Left colon (tissue), 2 donors: ENCODE measurements around the gene USP54. TPM values are rescaled to one million over a fixed set of nuclear protein-coding genes. Genes with fewer than 3 reads are reported as not detected.
A peak's percentile ranks its signal among the peaks of the same experiment; 100 is the strongest.

ENCODE experiments used
- ATAC-seq: fragments of 200-7000 bp; cut with Tn5 transposase; one replicate; pipeline ENCODE4 v1.9.1; 2020; ENCODE audit warnings: mild to moderate bottlenecking, moderate library complexity
- DNase-seq, 2 donors: peaks; one replicate each; pipeline ENCODE4 v3.0.0-alpha.2; 2020
- intact Hi-C, 2 donors: fragments of 100-400 bp; cut with DNase I in 1 of 2; cut with micrococcal nuclease in 1 of 2; formaldehyde crosslinking; loops; one replicate each; pipeline versions ENCODE4 v1.11.2 to v1.14.0; 2022; cut with DNase I, micrococcal nuclease
- total RNA-seq, 2 donors: library from RNA; stranded (reverse); fragmentation: NEBNext Ultra II Directional; extraction: Animal tissue kit (Norgen Biotek cat#: 25700); gene quantifications; one replicate each; pipeline ENCODE4 v1.2.1, GENCODE V29; 2021
- donor health status: DM: no; HTN: no; CAD: no.
- donor health status: DM: yes; HTN: yes; CAD: no.

The USP54 gene
- total RNA-seq, 2 donors from 2014 or later = 111 to 121 TPM

GRCh38 chr10:73552819-73553715 is 38.1 kb downstream of the USP54 start:
- ATAC-seq (peak; percentile 76), DNase-seq (peak in 1 of 2 donors; percentile 40)
- intact Hi-C loops = no loop called here

- intact Hi-C loops = no loop called here
- ATAC-seq = no peak
Measured at GRCh38 chr10:73551515-73551914, 39.6 kb downstream of the USP54 start.

DNA sequence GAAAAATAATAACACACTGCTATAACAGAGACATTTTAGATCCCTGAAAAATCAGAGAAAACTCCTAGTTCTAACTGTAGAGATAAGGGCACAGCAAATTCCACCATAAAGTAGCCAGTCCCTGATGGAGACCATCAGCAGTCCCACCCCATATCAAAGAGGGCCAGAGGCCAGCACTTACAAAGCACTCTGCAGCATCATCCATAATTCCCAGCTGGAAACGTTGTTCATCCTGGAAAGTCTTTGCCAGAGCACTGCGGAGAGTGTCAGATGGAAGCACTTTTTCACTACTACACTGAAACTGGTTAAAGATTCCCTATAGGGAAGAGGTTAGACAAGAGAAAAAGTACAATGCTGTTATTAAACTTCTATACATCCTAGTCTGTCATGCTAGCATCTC is 45.8 kb downstream of the USP54 start:
- intact Hi-C loops = no loop called here
- no peak for DNase-seq
- no peak for ATAC-seq

More at GRCh38 chr10:73551515-73551914, 39.6 kb downstream of the USP54 start:
- no peak for DNase-seq

DNA sequence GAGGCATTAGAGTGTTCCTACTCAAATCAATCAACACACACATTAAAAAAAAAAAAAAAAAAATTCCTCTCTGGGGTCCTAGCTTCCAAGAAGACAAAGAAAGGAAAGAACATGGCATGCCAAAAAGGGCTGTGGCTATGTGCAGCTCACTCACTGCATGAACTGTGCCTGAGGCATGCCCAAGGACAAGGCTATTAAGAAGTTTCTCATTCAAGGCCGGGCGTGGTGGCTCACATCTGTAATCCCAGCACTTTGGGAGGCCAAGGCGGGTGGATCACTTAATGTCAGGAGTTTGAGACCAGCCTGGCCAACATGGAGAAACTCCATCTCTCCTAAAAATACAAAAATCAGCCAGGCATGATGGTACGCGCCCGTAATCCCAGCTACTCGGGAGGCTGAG is 53.4 kb downstream of the USP54 start:
- intact Hi-C loops = no loop called here
- no peak for DNase-seq
- ATAC-seq = no peak

DNA sequence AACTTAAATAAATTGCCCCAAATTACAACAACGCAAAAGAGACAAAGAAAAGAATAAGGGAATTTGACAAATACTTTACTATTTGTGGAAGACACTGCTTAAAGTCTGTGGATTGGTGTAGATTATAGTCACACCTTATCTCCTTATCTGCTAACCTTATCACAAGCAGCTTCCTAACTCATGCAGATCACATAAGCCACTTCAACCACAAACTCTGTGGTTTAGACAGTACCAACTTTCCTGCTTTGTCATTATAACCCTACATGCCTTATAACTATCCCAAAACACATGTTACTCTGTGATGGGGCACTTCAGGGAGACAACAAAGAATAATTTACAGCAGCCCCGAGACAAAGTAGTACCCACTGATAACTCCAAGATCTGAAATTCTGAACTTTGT is 53.9 kb downstream of the USP54 start:
- DNase-seq = no peak
- no peak for ATAC-seq
- intact Hi-C loops = no loop called here

DNA sequence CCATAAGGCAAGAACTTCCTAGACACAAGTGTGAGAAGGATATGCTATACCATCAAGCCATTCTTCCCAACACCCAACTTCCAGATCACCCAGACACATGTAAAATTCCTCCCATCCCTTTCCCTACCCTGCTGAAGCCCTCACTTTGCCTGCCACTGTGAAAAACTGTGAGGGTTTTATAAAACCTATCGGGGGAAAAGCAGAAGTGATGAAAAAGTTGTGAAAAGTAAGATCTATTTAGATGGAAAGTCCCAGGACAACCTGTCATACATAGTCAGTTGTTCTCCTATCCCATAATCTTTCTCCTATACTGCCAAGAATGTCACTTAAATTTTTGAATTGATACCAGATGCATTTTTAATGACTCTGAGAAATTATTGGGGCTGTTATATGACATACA is 56.3 kb downstream of the USP54 start:
- intact Hi-C loops = loop anchor here in 1 of 2 donors (5.0 kb wide), 1 partner anchor 102 kb away; no protein-coding TSS in a partner anchor
- DNase-seq (no peak), ATAC-seq (no peak)

GRCh38 chr10:73529089-73529832 is 61.9 kb downstream of the USP54 start:
- ATAC-seq (peak; percentile 82), DNase-seq (peak; percentile 37 to 42)
- intact Hi-C loops = loop anchor here in 1 of 2 donors (5.0 kb wide), 1 partner anchor 118 kb away; no protein-coding TSS in a partner anchor

GRCh38 chr10:73522263-73522662 is 68.9 kb downstream of the USP54 start:
- intact Hi-C loops = no loop called here
- no peak for DNase-seq
- ATAC-seq = no peak

DNA sequence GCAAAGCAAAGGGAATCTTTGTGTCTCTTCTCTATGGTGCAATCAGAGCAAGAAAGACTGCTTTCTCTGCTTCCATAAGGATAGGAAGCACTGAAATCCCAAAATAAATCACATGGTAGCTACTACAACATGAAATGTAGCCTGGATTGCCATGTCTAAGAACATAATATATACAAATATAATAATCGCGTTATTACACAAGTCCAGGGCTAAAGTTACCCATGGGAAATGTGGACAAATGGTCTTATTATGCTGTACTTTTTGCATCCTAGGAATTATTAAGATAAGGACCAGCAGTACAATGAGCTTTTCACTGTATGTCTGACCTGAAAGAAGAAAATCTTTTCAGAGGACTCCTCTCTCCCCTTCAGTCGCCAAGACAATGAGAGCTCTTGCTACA is 71.8 kb downstream of the USP54 start:
- no peak for DNase-seq
- intact Hi-C loops = no loop called here
- ATAC-seq = no peak

GRCh38 chr10:73517166-73517888 is 73.8 kb downstream of the USP54 start:
- intact Hi-C loops = no loop called here
- ATAC-seq (peak; percentile 13), DNase-seq (no peak)

- intact Hi-C loops = no loop called here
- ATAC-seq (no peak), DNase-seq (no peak)
Measured at GRCh38 chr10:73512207-73512743, 78.9 kb downstream of the USP54 start.

DNA sequence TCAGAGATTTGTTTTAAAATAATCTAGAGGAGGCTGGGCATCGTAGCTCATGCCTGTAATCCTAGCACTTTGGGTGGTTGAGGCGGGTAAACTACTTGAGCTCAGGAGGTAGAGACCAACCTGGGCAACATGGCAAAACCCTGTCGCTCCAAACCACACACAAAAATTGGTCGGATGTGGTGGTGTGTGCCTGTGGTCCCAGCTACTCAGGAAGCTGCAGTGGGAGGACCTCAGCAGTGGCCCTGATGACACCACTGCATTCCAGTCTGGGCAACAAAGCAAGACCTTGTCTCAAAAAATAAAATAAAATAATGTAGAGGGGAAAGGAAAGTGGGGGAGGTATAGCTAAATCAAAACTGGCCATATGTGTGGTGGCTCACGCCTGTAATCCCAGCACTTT is 81.4 kb downstream of the USP54 start:
- intact Hi-C loops = no loop called here
- DNase-seq = no peak
- no peak for ATAC-seq

DNA sequence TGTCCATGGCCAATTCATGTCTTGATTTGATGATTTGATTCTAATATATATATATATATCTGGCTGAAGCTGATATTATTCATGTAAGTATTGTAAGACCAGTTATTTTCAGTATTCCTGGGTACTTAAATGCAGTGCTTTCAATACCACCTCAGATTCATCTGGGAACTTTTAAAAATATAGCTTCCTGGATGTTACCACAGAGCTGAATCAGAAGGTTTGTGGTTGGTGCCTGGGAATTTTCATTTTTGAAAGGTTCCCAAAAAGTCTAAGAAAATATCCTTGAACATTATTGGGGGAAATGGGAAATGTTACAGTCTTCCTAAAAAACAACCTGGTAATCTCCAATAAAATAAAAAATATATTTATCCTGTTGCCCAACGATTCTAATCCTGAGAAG is 84.7 kb downstream of the USP54 start:
- ATAC-seq (no peak), DNase-seq (no peak)
- intact Hi-C loops = no loop called here

GRCh38 chr10:73506074-73506473 is 85.1 kb downstream of the USP54 start:
- intact Hi-C loops = no loop called here
- ATAC-seq (no peak), DNase-seq (no peak)

- intact Hi-C loops = no loop called here
- no peak for ATAC-seq
- no peak for DNase-seq
Measured at GRCh38 chr10:73503037-73503436, 88.1 kb downstream of the USP54 start.

DNA sequence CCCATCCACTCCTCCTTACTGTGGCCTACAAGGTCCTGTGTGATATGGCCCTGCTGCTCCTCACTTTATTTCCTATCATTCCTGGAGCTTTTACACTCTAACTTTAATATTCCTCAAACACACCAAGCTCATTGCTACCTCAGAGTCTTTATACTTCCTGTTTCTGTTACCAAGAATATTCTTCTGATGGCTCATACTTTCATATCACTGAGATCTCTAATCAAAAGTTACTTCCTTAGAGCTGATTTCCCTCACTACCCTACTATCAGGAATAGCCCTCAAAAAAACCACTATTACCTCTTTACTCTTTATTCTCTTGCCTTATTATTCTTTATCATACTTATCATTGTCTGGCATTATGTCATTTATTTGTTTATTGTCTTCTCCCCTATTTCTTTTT is 89.5 kb downstream of the USP54 start:
- intact Hi-C loops = no loop called here
- ATAC-seq (no peak), DNase-seq (no peak)

DNA sequence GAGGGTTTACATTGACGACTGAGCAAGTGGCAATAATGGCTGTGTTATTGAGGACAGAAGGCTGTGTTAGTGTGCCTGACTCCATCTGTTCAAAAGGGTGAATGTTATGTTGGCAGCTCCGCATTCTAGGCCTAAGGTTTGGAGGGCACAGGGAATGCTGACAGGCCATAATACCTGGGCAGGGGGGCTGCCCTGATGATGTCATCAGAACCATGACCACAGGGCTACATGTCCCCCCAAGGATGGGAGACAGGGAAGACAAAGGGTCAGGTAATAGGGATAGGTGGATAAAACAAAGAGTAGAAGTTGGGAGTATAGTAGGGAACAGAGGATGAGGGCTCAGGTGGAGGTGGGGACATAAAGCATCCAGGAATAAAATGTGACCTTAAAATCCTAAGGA is 93.5 kb downstream of the USP54 start:
- DNase-seq (no peak), ATAC-seq (no peak)
- intact Hi-C loops = no loop called here

- intact Hi-C loops = no loop called here
- DNase-seq (peak; percentile 89 to 93), ATAC-seq (peak; percentile 73)
Measured at GRCh38 chr10:73495884-73496674, 95.1 kb downstream of the USP54 start, which contains the start of gene PPP3CB. PPP3CB (minus strand) TSS chr10:73496024; CDS start chr10:73495889, 135 bp downstream.
